H1 (cell line): ENCODE measurements around the gene LIPG. TPM values are rescaled to one million over a fixed set of nuclear protein-coding genes. Genes with fewer than 3 reads are reported as not detected.
A peak's percentile ranks its signal among the peaks of the same experiment; 100 is the strongest.
"Not testable (repeated sequence)": the region's sequence is repeated elsewhere in the genome, so short reads cannot be mapped to it uniquely, and the experiment has no call there.

Experiments used
- CTCF ChIA-PET: fragments of 300-600 bp; sonication (Branson Sonifier 250); formaldehyde crosslinking; loops from one replicate; lab custom pipeline; 2021; ENCODE audit not compliant: partially characterized antibody; lab: Charles Lee
- POLR2A ChIA-PET: fragments of 300-600 bp; sonication (Branson Sonifier 250); formaldehyde crosslinking; loops from one replicate; lab custom pipeline; 2021; ENCODE audit warnings: inconsistent platforms; ENCODE audit not compliant: partially characterized antibody; lab: Charles Lee
- DNase-seq, 2 experiments: peaks; one replicate each; pipeline versions ENCODE4 v3.0.0 to v3.0.0-alpha.2; 2010 to 2022; ENCODE audit warnings: low spot score in 2 of 2, low read depth in 1 of 2, mixed read lengths in 1 of 2
- FAIRE-seq: peaks from 2 replicates; lab custom pipeline; 2011; peaks lifted over from hg19 to GRCh38; lab: Jason Lieb, UNC
- H2AFZ ChIP-seq: 2 replicates; pipeline ENCODE4 v1.8.1; 2012; ENCODE audit warnings: low read length, inconsistent platforms
- H2AK5ac ChIP-seq: 2 replicates; pipeline ENCODE4 v1.6.1; 2013; ENCODE audit warnings: low read depth, low read length
- H2BK120ac ChIP-seq: replicated peaks from 2 replicates; pipeline ENCODE3; 2013; ENCODE audit warnings: low read depth, low read length, inconsistent platforms
- H2BK12ac ChIP-seq: 2 replicates; pipeline ENCODE4 v1.6.1; 2013; ENCODE audit warnings: low read depth, low read length
- H2BK15ac ChIP-seq: 2 replicates; pipeline ENCODE4 v1.6.1; 2013; ENCODE audit warnings: low read length
- H2BK20ac ChIP-seq: 2 replicates; pipeline ENCODE4 v1.6.1; 2013; ENCODE audit warnings: low read length
- H2BK5ac ChIP-seq: 2 replicates; pipeline ENCODE4 v1.6.1; 2013; ENCODE audit warnings: low read depth, low read length
- H3K14ac ChIP-seq: 2 replicates; pipeline ENCODE4 v1.6.1; 2013; ENCODE audit warnings: inconsistent platforms; ENCODE audit not compliant: insufficient read length
- H3K18ac ChIP-seq: 2 replicates; pipeline ENCODE4 v1.6.1; 2013; ENCODE audit warnings: low read length; ENCODE audit errors: extremely low read depth
- H3K23ac ChIP-seq: 2 replicates; pipeline ENCODE4 v1.6.1; 2013; ENCODE audit warnings: inconsistent platforms; ENCODE audit not compliant: insufficient read length
- H3K23me2 ChIP-seq: 2 replicates; pipeline ENCODE4 v1.6.1; 2013; ENCODE audit warnings: low read depth, low read length
- H3K27ac ChIP-seq: 2 replicates; pipeline ENCODE4 v1.6.1; 2011; ENCODE audit warnings: low read depth, low read length, inconsistent platforms
- H3K27me3 ChIP-seq, 4 experiments: replicated peaks in 1 of 4; 1 replicate in 1 of 4; 2 replicates in 3 of 4; pipeline versions ENCODE4 v1.6.1 to v1.8.1; 2011 to 2013; ENCODE audit warnings: low read length in 3 of 4, mild to moderate bottlenecking in 3 of 4, inconsistent platforms in 2 of 4, mixed read lengths in 2 of 4, moderate library complexity in 1 of 4; ENCODE audit not compliant: control insufficient read depth in 3 of 4, insufficient read depth in 3 of 4; ENCODE audit errors: extremely low read depth in 1 of 4
- H3K36me3 ChIP-seq, 4 experiments: 2 replicates each; pipeline versions ENCODE4 v1.6.1 to v1.8.1; 2011 to 2013; ENCODE audit warnings: mild to moderate bottlenecking in 4 of 4, low read length in 3 of 4, moderate library complexity in 2 of 4, control low read depth in 1 of 4, inconsistent platforms in 1 of 4; ENCODE audit not compliant: insufficient read depth in 4 of 4, control insufficient read depth in 2 of 4
- H3K4ac ChIP-seq: replicated peaks from 2 replicates; pipeline ENCODE3; 2013; ENCODE audit warnings: low read length, low read depth, mixed read lengths, inconsistent platforms; ENCODE audit not compliant: insufficient read length
- H3K4me1 ChIP-seq, 4 experiments: replicated peaks in 1 of 4; 1 replicate in 1 of 4; 2 replicates in 3 of 4; pipeline versions ENCODE4 v1.6.1 to v1.8.1; 2011 to 2013; ENCODE audit warnings: low read length in 3 of 4, inconsistent platforms in 2 of 4, mixed read lengths in 1 of 4; ENCODE audit not compliant: insufficient read depth in 4 of 4, control insufficient read depth in 3 of 4
- H3K4me2 ChIP-seq, 2 experiments: 2 replicates each; pipeline versions ENCODE4 v1.6.1 to v1.8.1; 2011 to 2013; ENCODE audit warnings: low read depth in 2 of 2, low read length in 2 of 2, control low read depth in 1 of 2, inconsistent platforms in 1 of 2, mild to moderate bottlenecking in 1 of 2; ENCODE audit not compliant: insufficient read depth in 1 of 2
- H3K4me3 ChIP-seq, 4 experiments: fragments of 200-600, 300-600 bp in 1 of 4; sonication (generic), shearing (Covaris generic), sonication (Bioruptor Twin) in 1 of 4; 2 replicates each; pipeline versions ENCODE4 v1.5.1 to v1.8.1; 2011 to 2016; ENCODE audit warnings: low read length in 4 of 4, low read depth in 3 of 4, control low read depth in 2 of 4, inconsistent platforms in 2 of 4, mild to moderate bottlenecking in 2 of 4, mixed read lengths in 1 of 4, moderate library complexity in 1 of 4; ENCODE audit not compliant: insufficient read depth in 2 of 4; ENCODE audit errors: extremely low read depth in 1 of 4
- H3K56ac ChIP-seq: replicated peaks from 2 replicates; pipeline ENCODE3; 2013; ENCODE audit warnings: low read depth, mild to moderate bottlenecking, mixed read lengths, low read length, inconsistent platforms; ENCODE audit not compliant: insufficient read length
- H3K79me1 ChIP-seq: 2 replicates; pipeline ENCODE4 v1.6.1; 2013; ENCODE audit warnings: low read depth, low read length, control low read depth
- H3K79me2 ChIP-seq, 2 experiments: 2 replicates each; pipeline versions ENCODE4 v1.6.1 to v1.8.1; 2012 to 2013; ENCODE audit warnings: low read length in 2 of 2, mild to moderate bottlenecking in 2 of 2, inconsistent platforms in 1 of 2; ENCODE audit not compliant: insufficient read depth in 2 of 2, control insufficient read depth in 1 of 2
- H3K9ac ChIP-seq, 4 experiments: replicated peaks in 1 of 4; 1 replicate in 1 of 4; 2 replicates in 3 of 4; pipeline versions ENCODE4 v1.6.1 to v1.8.1; 2011 to 2013; ENCODE audit warnings: low read depth in 3 of 4, low read length in 3 of 4, control low read depth in 2 of 4, mild to moderate bottlenecking in 2 of 4, moderate library complexity in 2 of 4, inconsistent platforms in 1 of 4; ENCODE audit errors: extremely low read depth in 1 of 4
- H3K9me3 ChIP-seq, 2 experiments: 2 replicates each; pipeline versions ENCODE4 v1.6.1 to v1.8.1; 2012 to 2013; ENCODE audit warnings: mild to moderate bottlenecking in 2 of 2, moderate library complexity in 2 of 2, control low read depth in 1 of 2, inconsistent platforms in 1 of 2, low read depth in 1 of 2, low read length in 1 of 2, mixed read lengths in 1 of 2; ENCODE audit not compliant: insufficient read depth in 2 of 2
- H4K20me1 ChIP-seq, 2 experiments: replicated peaks in 1 of 2; 2 replicates each; pipeline versions ENCODE3 to v1.8.1; 2011 to 2013; ENCODE audit warnings: inconsistent platforms in 2 of 2, low read length in 2 of 2, mild to moderate bottlenecking in 1 of 2; ENCODE audit not compliant: insufficient read depth in 2 of 2, control insufficient read depth in 1 of 2
- H4K5ac ChIP-seq: 2 replicates; pipeline ENCODE4 v1.6.1; 2013; ENCODE audit warnings: low read length, low read depth, mixed read lengths, inconsistent platforms; ENCODE audit not compliant: insufficient read length
- H4K8ac ChIP-seq: 2 replicates; pipeline ENCODE4 v1.8.0; 2013; ENCODE audit warnings: mild to moderate bottlenecking, moderate library complexity, low read length, inconsistent platforms; ENCODE audit not compliant: insufficient read depth; ENCODE audit errors: extremely low read depth
- H4K91ac ChIP-seq: replicated peaks from 2 replicates; pipeline ENCODE3; 2013; ENCODE audit warnings: low read length, mixed read lengths, inconsistent platforms; ENCODE audit not compliant: insufficient read length
- RAD21 ChIP-seq, 2 experiments: IDR thresholded peaks in 1 of 2; conservative IDR thresholded peaks in 1 of 2; 2 replicates each; pipeline ENCODE4 v1.6.1; 2011; ENCODE audit warnings: low read depth in 2 of 2, low read length in 2 of 2, improper control_type of control experiment in 1 of 2, inconsistent platforms in 1 of 2, mild to moderate bottlenecking in 1 of 2, moderate library complexity in 1 of 2
- WGBS, 2 experiments: shearing (Covaris generic) in 1 of 2; methylation state at CpG; one replicate each; pipeline versions ENCODE4 v1.1.6 to v1.1.7; 2013 to 2015; ENCODE audit warnings: low lambda C conversion rate in 2 of 2, mixed read lengths in 2 of 2, inconsistent platforms in 1 of 2, low coverage in 1 of 2, missing lambda C conversion rate in 1 of 2; ENCODE audit not compliant: insufficient replicate concordance in 2 of 2, insufficient coverage in 1 of 2, insufficient read length in 1 of 2; ENCODE audit errors: extremely low coverage in 1 of 2, missing lambda C conversion rate in 1 of 2; 5-methylcytosine and 5-hydroxymethylcytosine counted together
- polyA plus RNA-seq, 7 experiments: library from polyadenylated mRNA; depleted of rRNA in 3 of 7; stranded (reverse) in 5 of 7; unstranded in 2 of 7; fragments of >200 nt in 5 of 7; fragments of 200-250 nt in 2 of 7; gene quantifications; 1 replicate in 5 of 7; 2 replicates in 1 of 7; 4 replicates in 1 of 7; pipeline versions ENCODE4 v1.2.1 to v1.2.3, GENCODE V29; 2011 to 2013; ENCODE audit warnings: missing spikeins in 2 of 7, mixed read lengths in 2 of 7
- total RNA-seq: library from RNA; stranded (reverse); fragmentation: NEBNext Ultra II Directional; extraction: Animal tissue kit (Norgen Biotek cat#: 25700); gene quantifications from 2 replicates; pipeline ENCODE4 v1.2.1, GENCODE V29; 2021
- TF ChIP-seq, protein P1 (sequence below), 3 experiments: IDR thresholded peaks; 1 replicate in 2 of 3; 2 replicates in 1 of 3; pipeline versions ENCODE4 v1.5.1 to v1.6.1; 2011; ENCODE audit warnings: low read length in 3 of 3, mild to moderate bottlenecking in 3 of 3, inconsistent platforms in 2 of 3, low read depth in 1 of 3, moderate library complexity in 1 of 3; ENCODE audit not compliant: insufficient read depth in 1 of 3; ENCODE audit errors: control extremely low read depth in 1 of 3

Gene LIPG
- total and polyA plus RNA-seq, 2 of the 8 experiments (the other 6 are each of a cell fraction or from before 2014, with no cell fraction given): 9.2 to 9.8 TPM

DNA sequence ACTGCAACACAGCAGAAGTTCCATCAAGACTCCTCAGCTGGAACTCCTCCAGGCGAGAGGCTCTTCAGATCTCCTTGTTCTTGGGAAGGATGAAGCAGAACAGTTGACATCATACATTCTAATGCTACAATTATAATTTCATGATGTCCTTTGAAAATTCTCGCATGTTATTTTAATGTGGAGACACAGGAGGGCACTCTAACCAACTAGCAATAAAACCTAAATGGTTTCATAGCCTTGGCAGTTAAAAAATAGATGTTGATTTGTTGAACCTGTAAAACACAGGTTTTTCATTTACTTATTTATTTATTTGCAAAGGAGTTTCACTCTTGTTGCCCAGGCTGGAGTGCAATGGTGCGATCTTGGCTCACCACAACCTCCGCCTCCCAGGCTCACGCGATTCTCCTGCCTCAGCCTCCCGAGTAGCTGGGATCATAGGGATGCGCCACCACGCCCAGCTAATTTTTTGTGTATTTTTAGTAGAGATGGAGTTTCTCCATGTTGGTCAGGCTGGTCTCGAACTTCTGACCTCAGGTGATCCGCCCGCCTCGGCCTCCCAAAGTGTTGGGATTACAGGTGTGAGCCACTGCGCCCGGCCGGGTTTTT, 2.4 kb upstream of the LIPG start:
- not testable (repeated sequence) for H4K8ac ChIP-seq, H2BK120ac ChIP-seq, H2AFZ ChIP-seq, FAIRE-seq, H2BK20ac ChIP-seq, H3K4ac ChIP-seq, H3K9ac ChIP-seq, H3K4me2 ChIP-seq, H3K56ac ChIP-seq, H3K14ac ChIP-seq, H3K18ac ChIP-seq, H3K9me3 ChIP-seq, H4K5ac ChIP-seq, H3K4me1 ChIP-seq, H3K27ac ChIP-seq, H2AK5ac ChIP-seq, DNase-seq, H3K79me1 ChIP-seq, H2BK12ac ChIP-seq, H2BK5ac ChIP-seq, H3K4me3 ChIP-seq, H4K91ac ChIP-seq, H2BK15ac ChIP-seq, H3K23ac ChIP-seq, H3K36me3 ChIP-seq
- ChIA-PET POLR2A (interaction anchor here (1.1 to 2.6 kb wide), 4 partner anchors 14 to 72 kb away, joined by 4 to 9 read pairs (median 4); partner anchors contain the start of gene C18orf32), CTCF (interaction anchor here (0.7 to 3.6 kb wide), 32 partner anchors 15 to 305 kb away, joined by 3 to 24 read pairs (median 4); no protein-coding TSS in a partner anchor)
- peaks cover 0 to 27% (median 17%) of the 10 kb centered on the region in 4 experiments; a peak in 6 of 7 replicates for H3K27me3 ChIP-seq
- peaks cover 0 to 12% of the 10 kb centered on the region in 2 experiments; a peak in 2 of 4 replicates for H3K79me2 ChIP-seq
- H3K23me2 ChIP-seq: peaks cover 23% of the 10 kb centered on the region
- TF ChIP-seq, protein P1, sequence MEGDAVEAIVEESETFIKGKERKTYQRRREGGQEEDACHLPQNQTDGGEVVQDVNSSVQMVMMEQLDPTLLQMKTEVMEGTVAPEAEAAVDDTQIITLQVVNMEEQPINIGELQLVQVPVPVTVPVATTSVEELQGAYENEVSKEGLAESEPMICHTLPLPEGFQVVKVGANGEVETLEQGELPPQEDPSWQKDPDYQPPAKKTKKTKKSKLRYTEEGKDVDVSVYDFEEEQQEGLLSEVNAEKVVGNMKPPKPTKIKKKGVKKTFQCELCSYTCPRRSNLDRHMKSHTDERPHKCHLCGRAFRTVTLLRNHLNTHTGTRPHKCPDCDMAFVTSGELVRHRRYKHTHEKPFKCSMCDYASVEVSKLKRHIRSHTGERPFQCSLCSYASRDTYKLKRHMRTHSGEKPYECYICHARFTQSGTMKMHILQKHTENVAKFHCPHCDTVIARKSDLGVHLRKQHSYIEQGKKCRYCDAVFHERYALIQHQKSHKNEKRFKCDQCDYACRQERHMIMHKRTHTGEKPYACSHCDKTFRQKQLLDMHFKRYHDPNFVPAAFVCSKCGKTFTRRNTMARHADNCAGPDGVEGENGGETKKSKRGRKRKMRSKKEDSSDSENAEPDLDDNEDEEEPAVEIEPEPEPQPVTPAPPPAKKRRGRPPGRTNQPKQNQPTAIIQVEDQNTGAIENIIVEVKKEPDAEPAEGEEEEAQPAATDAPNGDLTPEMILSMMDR (IDR thresholded peaks at IDR 0.05; ENCODE audit: control extremely low read depth in 1 of 3, insufficient read depth in 1 of 3, low read depth in 1 of 3, low read length in 3 of 3): peak in 1 of 3 experiments; percentile 26; a peak in 2 of 4 replicates
- peak; percentile 40 to 41 for TF ChIP-seq RAD21 (IDR thresholded peaks at IDR 0.05 in 1 of 2, conservative IDR thresholded peaks at IDR 0.05 in 1 of 2; ENCODE audit: low read depth in 2 of 2, low read length in 2 of 2)
- 94% methylated on average over 16 of the region's 16 CpGs; no CpG with 5 or more reads in 1 of the 2 experiments for WGBS, 2 experiments
- peaks cover 5 to 11% of the 10 kb centered on the region in 2 experiments for H4K20me1 ChIP-seq
